Measurements from ENCODE around the gene UNC79. TPM values are rescaled to one million over a fixed set of nuclear protein-coding genes. Genes with fewer than 3 reads are reported as not detected.
"Not testable (repeated sequence)": the region's sequence is repeated elsewhere in the genome, so short reads cannot be mapped to it uniquely, and the experiment has no call there.

UNC79 gene
- total RNA-seq, 2 experiments from 2014 or later: 0.04 to 0.05 TPM

GRCh38 chr14:93511001-93511400 is 80.3 kb downstream of the UNC79 start:
- Mint-ChIP-seq H3K9me3 (no peaks in the 10 kb centered on the region), H3K36me3 (ENCODE audit: low read depth) (no peaks in the 10 kb centered on the region), H3K4me1 (ENCODE audit: low read depth) (no peaks in the 10 kb centered on the region), H3K27me3 (peaks cover 17% of the 10 kb centered on the region), H3K27ac (no peak overlapping the region), H3K4me3 (no peak overlapping the region)
- CTCF ChIA-PET: no interaction called here
- POLR2A ChIA-PET: no interaction called here
- DNase-seq (no peak), ATAC-seq (no peak)
- no peak for TF ChIP-seq CTCF (IDR thresholded peaks at IDR 0.05)
- intact Hi-C loops (cut with micrococcal nuclease): no loop called here

GRCh38 chr14:93520053-93520607 is 89.4 kb downstream of the UNC79 start:
- H3K4me1 Mint-ChIP-seq (ENCODE audit: low read depth): no peaks in the 10 kb centered on the region
- TF ChIP-seq CTCF (IDR thresholded peaks at IDR 0.05): no peak
- POLR2A ChIA-PET: no interaction called here
- no peak overlapping the region for H3K27ac Mint-ChIP-seq
- H3K36me3 Mint-ChIP-seq (ENCODE audit: low read depth): peaks cover 3% of the 10 kb centered on the region
- intact Hi-C loops (cut with micrococcal nuclease): no loop called here
- CTCF ChIA-PET: no interaction called here
- H3K4me3 Mint-ChIP-seq: no peak overlapping the region
- DNase-seq (no peak), ATAC-seq (no peak)
- peaks cover 14% of the 10 kb centered on the region for H3K27me3 Mint-ChIP-seq
- peaks cover 25% of the 10 kb centered on the region for H3K9me3 Mint-ChIP-seq

- intact Hi-C loops (cut with micrococcal nuclease): no loop called here
- Mint-ChIP-seq H3K27me3 (peaks cover 12% of the 10 kb centered on the region), H3K36me3 (ENCODE audit: low read depth) (peaks cover 3% of the 10 kb centered on the region), H3K4me1 (ENCODE audit: low read depth) (no peaks in the 10 kb centered on the region), H3K9me3 (peaks cover 25% of the 10 kb centered on the region), H3K27ac (no peak overlapping the region), H3K4me3 (no peak overlapping the region)
- no peak for TF ChIP-seq CTCF (IDR thresholded peaks at IDR 0.05)
- ATAC-seq (no peak), DNase-seq (no peak)
- POLR2A ChIA-PET: no interaction called here
- CTCF ChIA-PET: no interaction called here
These were observed 91.5 kb downstream of the UNC79 start for GRCh38 chr14:93522221-93522620.

GRCh38 chr14:93525216-93525615 is 94.5 kb downstream of the UNC79 start:
- ATAC-seq; H3K4me1 Mint-ChIP-seq (ENCODE audit: low read depth); H3K27ac Mint-ChIP-seq; H3K27me3 Mint-ChIP-seq; intact Hi-C loops (cut with micrococcal nuclease); DNase-seq; H3K4me3 Mint-ChIP-seq; H3K36me3 Mint-ChIP-seq (ENCODE audit: low read depth); POLR2A ChIA-PET; CTCF ChIA-PET: not testable (repeated sequence)
- peaks cover 16% of the 10 kb centered on the region for H3K9me3 Mint-ChIP-seq

- peaks cover 9% of the 10 kb centered on the region for H3K9me3 Mint-ChIP-seq
- CTCF ChIA-PET: no interaction called here
- no peaks in the 10 kb centered on the region for H3K4me1 Mint-ChIP-seq (ENCODE audit: low read depth)
- no peaks in the 10 kb centered on the region for H3K36me3 Mint-ChIP-seq (ENCODE audit: low read depth)
- H3K27ac Mint-ChIP-seq: no peak overlapping the region
- intact Hi-C loops (cut with micrococcal nuclease): no loop called here
- DNase-seq (no peak), ATAC-seq (no peak)
- H3K4me3 Mint-ChIP-seq: no peak overlapping the region
- no peak for TF ChIP-seq CTCF (IDR thresholded peaks at IDR 0.05)
- POLR2A ChIA-PET: no interaction called here
- peaks cover 9% of the 10 kb centered on the region for H3K27me3 Mint-ChIP-seq
These were observed 95.1 kb downstream of the UNC79 start for GRCh38 chr14:93525696-93526451.
